IMR-90 (cell line): ENCODE measurements around the gene CASS4. TPM values are rescaled to one million over a fixed set of nuclear protein-coding genes. Genes with fewer than 3 reads are reported as not detected.

ENCODE experiments used
- ATAC-seq: fragments of 200-7000 bp; cut with Tn5 transposase; 2 replicates; pipeline ENCODE4 v1.9.1; 2020; ENCODE audit warnings: low read depth, mild to moderate bottlenecking, moderate library complexity
- BruUV-seq: library from RNA; stranded (reverse); fragments of 400-500 nt; replicated peaks from 2 replicates; lab custom pipeline; 2021; lab: Mats Ljungman, UMichigan
- CTCF ChIA-PET: fragments of 300-600 bp; formaldehyde crosslinking; extraction: SDS; loops from one replicate; lab custom pipeline; 2021; ENCODE audit warnings: antibody characterized with exemption; lab: Yijun Ruan, JAX
- POLR2A ChIA-PET: fragments of 300-600 bp; sonication (Branson Sonifier 250); formaldehyde crosslinking; loops from one replicate; lab custom pipeline; 2022; ENCODE audit warnings: antibody characterized with exemption; ENCODE audit not compliant: unreplicated experiment; lab: Charles Lee
- DNase-seq: peaks from one replicate; pipeline ENCODE4 v3.0.0; 2013
- H2AFZ ChIP-seq: replicated peaks from 2 replicates; pipeline ENCODE3; 2013; ENCODE audit warnings: low read length, mild to moderate bottlenecking; ENCODE audit not compliant: poor library complexity
- H2AK5ac ChIP-seq: 2 replicates; pipeline ENCODE4 v1.6.1; 2013; ENCODE audit warnings: low read depth, low read length, inconsistent platforms
- H2AK9ac ChIP-seq: replicated peaks from 2 replicates; pipeline ENCODE3; 2013; ENCODE audit warnings: mild to moderate bottlenecking, low read depth, low read length, moderate library complexity; ENCODE audit not compliant: poor library complexity
- H2BK120ac ChIP-seq: 2 replicates; pipeline ENCODE4 v1.6.1; 2013; ENCODE audit warnings: low read depth, low read length, inconsistent platforms
- H2BK15ac ChIP-seq: 3 replicates; pipeline ENCODE4 v1.6.1; 2013; ENCODE audit warnings: low read depth, low read length, inconsistent platforms
- H2BK20ac ChIP-seq: 2 replicates; pipeline ENCODE4 v1.6.1; 2013; ENCODE audit warnings: low read depth, mild to moderate bottlenecking, inconsistent platforms, low read length, moderate library complexity
- H2BK5ac ChIP-seq: 2 replicates; pipeline ENCODE4 v1.6.1; 2013; ENCODE audit warnings: mild to moderate bottlenecking, low read depth, low read length, inconsistent platforms; ENCODE audit not compliant: poor library complexity, severe bottlenecking
- H3K14ac ChIP-seq: replicated peaks from 2 replicates; pipeline ENCODE4 v1.6.1; 2013; ENCODE audit warnings: low read depth, low read length, inconsistent platforms
- H3K18ac ChIP-seq: 2 replicates; pipeline ENCODE4 v1.6.1; 2013; ENCODE audit warnings: low read depth, low read length, control low read depth
- H3K23ac ChIP-seq: 2 replicates; pipeline ENCODE4 v1.6.1; 2013; ENCODE audit warnings: low read depth, low read length, inconsistent platforms
- H3K27ac ChIP-seq: 2 replicates; pipeline ENCODE4 v1.5.1; 2013; ENCODE audit warnings: mild to moderate bottlenecking, control low read depth, low read length; ENCODE audit not compliant: insufficient read depth
- H3K27me3 ChIP-seq: 2 replicates; pipeline ENCODE4 v1.6.1; 2013; ENCODE audit warnings: low read length; ENCODE audit not compliant: control insufficient read depth, insufficient read depth
- H3K36me3 ChIP-seq: 2 replicates; pipeline ENCODE4 v1.6.1; 2013; ENCODE audit warnings: low read length, mixed read lengths; ENCODE audit not compliant: control insufficient read depth, insufficient read depth
- H3K4ac ChIP-seq: 2 replicates; pipeline ENCODE4 v1.6.1; 2013; ENCODE audit warnings: low read depth, low read length, inconsistent platforms
- H3K4me1 ChIP-seq: 2 replicates; pipeline ENCODE4 v1.6.1; 2013; ENCODE audit warnings: low read length, mixed read lengths; ENCODE audit not compliant: control insufficient read depth, insufficient read depth
- H3K4me2 ChIP-seq: 2 replicates; pipeline ENCODE4 v1.6.1; 2013; ENCODE audit warnings: low read depth, mild to moderate bottlenecking, control low read depth, low read length, moderate library complexity
- H3K4me3 ChIP-seq: 2 replicates; pipeline ENCODE4 v1.5.1; 2013; ENCODE audit warnings: low read depth, mild to moderate bottlenecking, control low read depth, low read length, moderate library complexity; ENCODE audit not compliant: insufficient read depth
- H3K56ac ChIP-seq: 2 replicates; pipeline ENCODE4 v1.6.1; 2013; ENCODE audit warnings: low read length, inconsistent platforms; ENCODE audit not compliant: insufficient read depth; ENCODE audit errors: extremely low read depth
- H3K79me1 ChIP-seq, 2 experiments: 2 replicates each; pipeline ENCODE4 v1.6.1; 2013; ENCODE audit warnings: low read length in 2 of 2, inconsistent platforms in 1 of 2, low read depth in 1 of 2
- H3K9ac ChIP-seq: 2 replicates; pipeline ENCODE4 v1.6.1; 2013; ENCODE audit warnings: low read depth, low read length, control low read depth
- H3K9me1 ChIP-seq: 2 replicates; pipeline ENCODE4 v1.6.1; 2013; ENCODE audit warnings: low read length, inconsistent platforms; ENCODE audit not compliant: insufficient read depth
- H3K9me3 ChIP-seq: 2 replicates; pipeline ENCODE4 v1.6.1; 2013; ENCODE audit warnings: low read length; ENCODE audit not compliant: control insufficient read depth, insufficient read depth
- H4K20me1 ChIP-seq: 2 replicates; pipeline ENCODE4 v1.6.1; 2013; ENCODE audit warnings: low read length, inconsistent platforms; ENCODE audit not compliant: insufficient read depth
- H4K5ac ChIP-seq: 2 replicates; pipeline ENCODE4 v1.6.1; 2013; ENCODE audit warnings: mild to moderate bottlenecking, low read depth, low read length, control low read depth
- H4K8ac ChIP-seq, 2 experiments: 2 replicates each; pipeline ENCODE4 v1.6.1; 2013; ENCODE audit warnings: low read depth in 2 of 2, low read length in 2 of 2, control low read depth in 1 of 2, inconsistent platforms in 1 of 2
- H4K91ac ChIP-seq: 2 replicates; pipeline ENCODE4 v1.6.1; 2013; ENCODE audit warnings: low read depth, low read length, inconsistent platforms; ENCODE audit not compliant: insufficient read depth
- BHLHE40 ChIP-seq: fragments of 150-350 bp; IDR thresholded peaks from 2 replicates; pipeline ENCODE4 v1.6.1; 2016; ENCODE audit warnings: mild to moderate bottlenecking, low read depth, low read length
- MXI1 ChIP-seq: IDR thresholded peaks from 2 replicates; pipeline ENCODE4 v1.6.1; 2012; ENCODE audit warnings: low read depth, mild to moderate bottlenecking, low read length, moderate library complexity, borderline replicate concordance
- RAD21 ChIP-seq: IDR thresholded peaks from 2 replicates; pipeline ENCODE4 v1.6.1; 2012; ENCODE audit warnings: low read length, improper control_type of control experiment
- WGBS, 2 experiments: methylation state at CpG; one replicate each; pipeline versions ENCODE4 v1.1.5 to v1.1.7; 2013; ENCODE audit warnings: missing lambda C conversion rate in 2 of 2; ENCODE audit not compliant: insufficient read length in 1 of 2; ENCODE audit errors: extremely low coverage in 2 of 2; 5-methylcytosine and 5-hydroxymethylcytosine counted together
- dilution Hi-C: fragments of 300-500 bp; cut with HindIII; formaldehyde crosslinking; loops from one replicate; pipeline ENCODE4 v1.14.3; 2018; ENCODE audit warnings: low sequenced_read_pairs; ENCODE audit not compliant: unreplicated experiment
- in situ Hi-C: fragments of 300-500 bp; cut with MboI; formaldehyde crosslinking; loops from 3 replicates; pipeline ENCODE4 v1.14.3; 2019; ENCODE audit warnings: low sequenced_read_pairs, inconsistent platforms, mixed read lengths
- intact Hi-C: fragments of 100-400 bp; cut with micrococcal nuclease; formaldehyde crosslinking; loops from 2 replicates; pipeline ENCODE4 v1.10.0; 2022
- polyA plus RNA-seq, 3 experiments: library from polyadenylated mRNA; depleted of rRNA; stranded (reverse); fragments of >200 nt; gene quantifications; 2 replicates each; pipeline ENCODE4 v1.2.3, GENCODE V29; 2012; ENCODE audit warnings: low replicate concordance in 1 of 3
- total RNA-seq: library from RNA; depleted of rRNA; stranded (reverse); fragments of >200 nt; gene quantifications from 2 replicates; pipeline ENCODE4 v1.2.3, GENCODE V29; 2012
- TF ChIP-seq, protein P1 (sequence below): fragments of 150-350 bp; IDR thresholded peaks from 2 replicates; pipeline ENCODE4 v1.6.1; 2016; ENCODE audit warnings: low read depth, mild to moderate bottlenecking, low read length, moderate library complexity, borderline replicate concordance

CASS4 gene
- total and polyA plus RNA-seq, 2 of the 4 experiments (the other 2 are of a cell fraction): 25.8 to 26.5 TPM

DNA sequence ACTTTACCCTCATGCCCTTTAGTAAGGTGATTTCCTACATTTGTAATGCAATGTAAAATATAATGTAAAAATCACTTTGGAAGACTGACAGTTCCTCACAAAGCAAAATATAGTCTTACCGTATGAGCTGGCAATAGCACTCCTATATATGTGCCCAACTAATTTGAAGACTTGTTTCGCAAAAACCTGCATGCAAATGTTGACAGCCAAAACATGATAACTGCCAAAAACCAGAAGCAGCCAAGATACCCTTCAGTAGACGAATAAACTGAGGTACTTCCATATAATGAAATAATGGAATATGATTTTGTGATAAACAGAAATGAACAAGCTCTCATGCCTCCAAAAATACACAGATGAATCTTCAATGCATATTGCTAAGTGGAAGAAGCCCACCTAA is 33.7 kb upstream of the CASS4 start:
- BruUV-seq: no TSS peak
- H3K4ac ChIP-seq: no peak overlapping the region
- H3K27me3 ChIP-seq: no peaks in the 10 kb centered on the region
- no peak overlapping the region for H3K9ac ChIP-seq
- no peak overlapping the region for H4K8ac ChIP-seq
- DNase-seq (no peak), ATAC-seq (no peak)
- H4K91ac ChIP-seq: no peak overlapping the region
- no peak overlapping the region for H4K5ac ChIP-seq
- H4K20me1 ChIP-seq: no peaks in the 10 kb centered on the region; the same call in none of the 2 replicates
- peaks cover 52 to 65% of the 10 kb centered on the region in 2 experiments for H3K79me1 ChIP-seq
- no peak overlapping the region for H2BK120ac ChIP-seq
- no peak overlapping the region for H3K18ac ChIP-seq
- no peak overlapping the region for H3K23ac ChIP-seq
- H2BK20ac ChIP-seq: no peak overlapping the region
- no peak overlapping the region for H2AK9ac ChIP-seq
- H3K56ac ChIP-seq: no peak overlapping the region
- dilution Hi-C loops (no loop called here), in situ Hi-C loops (loop anchor here (25.0 kb wide), 1 partner anchor 984 kb away; the partner anchor contains the start of gene RAE1), intact Hi-C loops (no loop called here)
- no peaks in the 10 kb centered on the region for H3K9me3 ChIP-seq
- H3K27ac ChIP-seq: no peak overlapping the region
- H3K14ac ChIP-seq: no peak overlapping the region
- TF ChIP-seq RAD21 (no peak), MXI1 (no peak), BHLHE40 (no peak)
- TF ChIP-seq, protein P1, sequence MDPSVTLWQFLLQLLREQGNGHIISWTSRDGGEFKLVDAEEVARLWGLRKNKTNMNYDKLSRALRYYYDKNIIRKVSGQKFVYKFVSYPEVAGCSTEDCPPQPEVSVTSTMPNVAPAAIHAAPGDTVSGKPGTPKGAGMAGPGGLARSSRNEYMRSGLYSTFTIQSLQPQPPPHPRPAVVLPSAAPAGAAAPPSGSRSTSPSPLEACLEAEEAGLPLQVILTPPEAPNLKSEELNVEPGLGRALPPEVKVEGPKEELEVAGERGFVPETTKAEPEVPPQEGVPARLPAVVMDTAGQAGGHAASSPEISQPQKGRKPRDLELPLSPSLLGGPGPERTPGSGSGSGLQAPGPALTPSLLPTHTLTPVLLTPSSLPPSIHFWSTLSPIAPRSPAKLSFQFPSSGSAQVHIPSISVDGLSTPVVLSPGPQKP: no peak
- WGBS, 2 experiments: no CpG with 5 or more reads among the region's 3 CpGs
- peaks cover 5% of the 10 kb centered on the region; the same call in 1 of the 2 replicates for H3K9me1 ChIP-seq
- no peak overlapping the region for H3K4me2 ChIP-seq
- H3K4me1 ChIP-seq: no peaks in the 10 kb centered on the region; the same call in none of the 2 replicates
- H2AFZ ChIP-seq: no peak overlapping the region
- CTCF ChIA-PET: no interaction called here
- no peak overlapping the region for H2BK5ac ChIP-seq
- H3K36me3 ChIP-seq: peaks cover 12% of the 10 kb centered on the region
- H2AK5ac ChIP-seq: no peak overlapping the region
- no peak overlapping the region for H2BK15ac ChIP-seq
- H3K4me3 ChIP-seq: no peak overlapping the region
- POLR2A ChIA-PET: no interaction called here
